HG03342 (cell line): ENCODE results near the gene ENTREP3.
"Not testable (repeated sequence)": the region's sequence is repeated elsewhere in the genome, so short reads cannot be mapped to it uniquely, and the experiment has no call there.

Source experiments
- ATAC-seq: cut with Tn5 transposase; IDR thresholded peaks from one replicate; pipeline ENCODE4 v1.9.1; 2021; ENCODE audit warnings: mild to moderate bottlenecking, moderate library complexity; ENCODE audit not compliant: unreplicated experiment

Gene ENTREP3

DNA sequence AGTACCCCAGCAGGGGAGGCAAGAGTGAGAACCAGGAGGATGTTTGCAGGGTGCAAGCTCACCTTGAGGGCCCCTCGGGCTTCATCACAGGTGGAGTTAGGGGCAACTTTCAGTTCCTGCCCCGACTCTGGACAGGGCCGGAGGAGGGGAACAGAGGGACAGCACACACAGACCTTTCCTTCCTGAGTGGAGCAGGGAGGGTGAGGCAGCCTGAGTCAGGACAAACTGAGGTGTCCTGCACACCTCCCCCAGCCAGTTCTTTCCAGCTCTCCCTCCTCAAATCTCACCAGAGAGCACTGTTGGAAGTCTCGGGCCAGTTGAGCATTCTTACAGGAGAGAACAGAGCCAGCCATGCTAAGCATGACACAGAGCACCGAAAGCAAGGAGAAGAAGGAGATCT, 1.5 kb downstream of the ENTREP3 start:
- ATAC-seq: no peak

GRCh38 chr1:155253208-155253607, 2.1 kb downstream of the ENTREP3 start:
- no peak for ATAC-seq

DNA sequence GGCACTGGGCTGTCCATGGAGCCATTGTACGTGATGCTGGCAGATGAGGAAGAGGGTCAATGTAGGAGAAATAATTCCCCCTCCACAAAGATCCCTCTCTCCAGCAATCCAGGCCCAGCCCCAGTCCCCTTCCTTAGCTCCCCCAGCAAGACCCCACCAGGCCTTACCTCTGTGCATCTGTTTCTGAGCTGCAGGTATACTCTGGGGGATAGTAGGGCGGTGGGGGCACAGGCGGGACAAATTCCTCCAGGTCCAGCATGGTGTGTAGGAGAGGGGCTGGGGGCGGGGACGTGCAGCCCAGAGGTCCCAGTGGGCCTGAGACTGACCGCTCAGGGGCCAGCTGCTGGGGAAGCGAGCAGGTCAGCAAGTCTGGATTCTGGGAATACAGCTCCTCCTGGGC, 3.7 kb downstream of the ENTREP3 start:
- no peak for ATAC-seq

DNA sequence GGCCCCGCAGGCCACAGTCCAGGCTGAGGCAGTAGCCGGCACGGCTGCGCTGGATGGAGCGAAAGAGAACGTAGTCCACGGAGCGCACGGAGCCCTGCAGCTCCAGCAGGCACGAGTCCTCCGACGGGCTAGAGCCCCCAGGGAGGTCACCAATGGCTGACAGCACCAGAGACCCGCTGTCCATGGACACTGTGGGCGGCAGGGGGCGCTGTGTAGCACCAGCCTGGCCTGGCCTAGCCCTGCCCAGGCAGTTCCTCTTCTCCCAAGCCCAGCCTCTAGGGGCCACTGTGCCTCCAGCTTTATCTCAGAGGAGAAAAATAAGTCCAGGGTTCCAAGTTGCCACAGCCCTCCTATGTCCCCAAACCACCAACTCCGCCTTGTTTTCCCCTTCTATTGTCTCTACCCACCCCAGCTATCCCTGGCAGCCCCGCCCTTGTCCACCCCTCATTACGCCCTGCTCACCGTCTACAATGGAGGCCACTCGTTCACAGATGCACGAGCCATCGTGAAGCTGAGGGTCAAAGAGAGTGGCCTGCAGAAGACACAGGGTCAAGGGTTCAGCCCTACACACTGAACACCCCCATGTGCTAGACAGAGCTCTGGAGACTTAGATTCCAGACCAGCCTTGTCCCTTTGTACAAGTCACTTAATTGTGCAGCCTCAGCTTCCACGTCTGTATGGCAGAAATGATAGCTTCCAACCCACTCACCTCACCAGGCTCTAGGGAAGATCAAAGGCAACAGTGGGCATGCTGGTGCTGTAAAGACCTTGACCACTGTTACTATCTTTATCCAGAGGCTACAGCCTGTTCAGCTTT, 4.4 kb downstream of the ENTREP3 start:
- ATAC-seq: peak; percentile 87

- no peak for ATAC-seq
These were observed 5.0 kb downstream of the ENTREP3 start for GRCh38 chr1:155250246-155250632.

DNA sequence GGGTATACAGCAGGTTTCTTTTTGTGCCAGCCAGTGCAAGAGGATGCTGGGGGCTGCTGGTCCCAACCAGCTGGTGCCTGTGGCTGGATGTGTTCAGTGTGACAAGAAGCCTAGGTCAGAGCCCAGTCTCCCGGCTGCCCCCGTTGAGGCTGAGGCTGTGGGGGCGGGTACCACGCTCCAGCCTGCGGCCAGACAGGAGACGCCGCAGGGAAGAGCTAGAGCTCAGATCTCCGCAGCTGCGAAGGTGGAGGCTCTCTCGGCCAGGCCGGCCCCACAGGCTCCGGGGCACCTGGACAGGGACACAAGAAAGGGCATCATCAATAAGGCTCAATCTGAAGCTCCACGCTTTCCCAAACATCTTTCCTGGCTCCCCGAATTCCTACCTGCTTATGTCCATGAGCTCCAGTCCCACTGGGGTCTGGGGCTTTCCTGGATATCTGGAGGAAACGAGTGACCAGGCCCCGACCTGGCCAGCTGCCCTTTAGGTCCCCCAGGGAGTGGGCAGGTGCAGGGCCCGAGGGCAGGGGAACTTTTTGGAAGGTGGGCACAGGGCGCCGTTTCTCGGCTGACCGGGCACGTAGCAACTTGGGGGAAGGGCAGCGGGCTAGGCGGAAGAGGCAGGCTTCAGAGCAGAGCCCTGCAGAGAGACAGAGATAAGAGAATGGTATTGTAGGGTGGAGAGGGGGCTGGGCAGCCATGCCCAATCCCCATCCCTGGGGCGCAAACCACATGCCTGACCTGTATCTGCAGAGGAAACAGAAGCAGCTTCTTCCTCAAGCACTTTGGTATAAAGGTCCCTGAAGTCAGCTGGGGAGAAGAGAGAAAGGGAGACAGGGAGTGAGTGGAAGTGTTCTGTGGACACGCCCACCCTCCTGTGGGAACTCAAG, 7.4 kb downstream of the ENTREP3 start:
- ATAC-seq: no peak

GRCh38 chr1:155246796-155247195, 8.5 kb downstream of the ENTREP3 start:
- not testable (repeated sequence) for ATAC-seq

DNA sequence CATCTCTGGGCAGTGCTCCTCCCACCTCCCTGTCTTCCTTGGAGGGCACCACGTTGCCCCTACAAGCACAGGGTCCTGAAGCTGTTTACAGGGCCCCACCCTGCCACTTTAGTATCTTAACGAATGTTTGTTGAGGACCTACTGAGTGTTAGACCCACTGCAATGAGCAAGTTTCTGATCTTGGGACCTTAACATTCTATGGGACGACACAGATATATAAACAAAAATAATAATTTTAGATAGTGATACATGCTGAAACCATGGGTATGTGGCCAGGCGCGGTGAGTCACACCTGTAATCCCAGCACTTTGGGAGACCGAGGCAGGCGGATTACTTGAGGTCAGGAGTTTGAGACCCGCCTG, 10.1 kb downstream of the ENTREP3 start:
- no peak for ATAC-seq

- peak; percentile 84 for ATAC-seq
These were observed 10.7 kb downstream of the ENTREP3 start for GRCh38 chr1:155244368-155245162.

GRCh38 chr1:155242805-155243358, 12.4 kb downstream of the ENTREP3 start:
- no peak for ATAC-seq

- no peak for ATAC-seq
These were observed 13.4 kb downstream of the ENTREP3 start for GRCh38 chr1:155241841-155242264.

DNA sequence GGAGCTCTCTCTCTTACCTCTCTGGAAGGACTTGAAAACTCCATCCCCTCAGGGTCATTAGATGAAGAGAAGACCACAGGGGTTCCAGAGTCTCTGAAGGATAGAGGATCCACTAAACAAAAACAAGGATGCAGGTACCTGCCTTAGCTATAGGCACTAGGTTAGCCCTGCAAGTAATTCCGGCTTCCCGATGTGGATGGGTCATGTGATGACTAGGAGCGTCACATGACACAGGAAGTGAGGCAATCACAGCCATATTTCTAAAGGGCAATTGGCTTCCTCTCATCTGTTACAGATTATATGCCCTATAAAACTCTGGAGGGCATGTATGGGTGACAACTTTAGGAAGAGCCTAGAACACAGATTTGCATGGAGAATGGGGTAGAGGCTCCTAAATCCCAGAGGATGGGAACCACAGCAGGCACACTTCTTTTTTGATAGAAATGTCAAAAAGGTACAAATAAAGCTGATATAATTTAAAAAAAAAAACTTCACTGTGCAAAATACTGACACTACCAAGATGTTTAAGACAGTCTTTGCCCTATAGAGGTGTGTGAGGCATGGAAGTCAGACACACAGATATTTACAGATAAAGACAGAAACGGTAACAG, 14.1 kb downstream of the ENTREP3 start:
- peak; percentile 33 for ATAC-seq

GRCh38 chr1:155236451-155236850, 18.8 kb downstream of the ENTREP3 start:
- ATAC-seq: no peak

DNA sequence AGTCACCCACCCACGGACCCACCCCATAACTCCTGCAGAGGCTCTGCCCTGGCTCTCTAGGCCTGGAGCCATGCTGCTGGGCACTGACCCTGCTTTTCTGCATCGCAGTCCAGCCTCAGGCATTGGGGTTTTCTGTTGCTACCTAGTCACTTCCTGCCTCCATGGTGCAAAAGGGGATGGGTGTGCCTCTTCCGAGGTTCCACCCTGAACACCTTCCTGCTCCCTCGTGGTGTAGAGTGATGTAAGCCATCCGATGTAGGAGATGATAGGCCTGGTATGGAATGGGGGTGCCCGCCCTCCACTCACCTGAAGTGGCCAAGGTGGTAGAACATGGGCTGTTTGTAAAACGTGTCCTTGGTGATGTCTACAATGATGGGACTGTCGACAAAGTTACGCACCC, 19.9 kb downstream of the ENTREP3 start:
- ATAC-seq: not testable (repeated sequence)

DNA sequence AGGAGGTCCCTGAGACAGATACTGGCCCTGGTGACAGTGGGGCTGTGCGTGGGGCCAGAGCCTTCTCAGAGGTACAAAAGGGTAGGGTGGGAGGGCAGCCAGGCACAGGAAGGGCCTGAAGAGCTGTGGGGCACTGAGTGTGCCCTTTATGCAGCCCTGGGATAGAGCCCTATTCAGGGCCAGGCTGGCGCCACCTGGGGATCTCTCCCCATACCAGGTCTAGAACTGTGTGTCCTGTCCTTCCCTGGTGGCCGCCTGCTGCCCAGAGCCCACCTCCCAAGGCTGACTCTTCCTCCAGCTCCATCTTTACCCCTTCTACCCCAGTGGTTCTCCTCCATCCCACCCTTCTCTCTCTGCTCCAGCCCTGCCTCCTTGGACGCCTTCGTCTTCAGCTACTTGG, 21.8 kb downstream of the ENTREP3 start:
- ATAC-seq: not testable (repeated sequence)

GRCh38 chr1:155232001-155232978, 23.0 kb downstream of the ENTREP3 start:
- ATAC-seq: not testable (repeated sequence)

- ATAC-seq: not testable (repeated sequence)
These were observed 24.0 kb downstream of the ENTREP3 start for GRCh38 chr1:155231302-155231701.

DNA sequence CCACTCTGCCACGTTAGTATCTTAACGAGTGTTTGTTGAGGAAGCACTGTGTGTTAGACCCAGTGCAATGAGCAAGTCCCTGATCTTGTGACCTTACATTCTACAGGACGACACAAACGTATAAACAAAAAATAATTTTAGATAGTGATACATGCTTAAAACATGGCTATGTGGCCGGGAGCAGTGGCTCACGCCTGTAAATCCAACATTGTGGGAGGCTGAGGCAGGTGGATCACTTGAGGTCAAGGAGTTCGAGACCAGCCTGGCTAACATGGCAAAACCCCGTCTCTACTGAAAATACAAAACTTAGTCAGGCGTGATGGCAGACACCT, 27.2 kb downstream of the ENTREP3 start:
- no peak for ATAC-seq
